ENCODE data around the gene NPHP4.

NPHP4 gene

DNA sequence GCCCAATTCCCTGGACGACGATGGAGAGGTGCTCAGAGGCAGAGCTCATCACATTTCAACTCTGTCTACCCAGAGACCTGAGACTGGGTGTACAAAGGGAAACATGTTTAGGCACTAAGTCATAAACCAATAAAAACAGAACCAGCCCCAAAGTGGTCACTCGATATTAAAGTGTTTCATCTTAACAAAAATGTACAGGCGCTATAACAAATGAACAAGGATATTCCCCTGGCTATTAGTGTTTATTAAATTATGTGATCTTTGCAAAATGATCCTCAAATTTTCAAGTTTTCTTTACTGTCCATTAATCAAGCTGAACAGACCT lies 43.6 kb downstream of the NPHP4 start:
- H3K36me3 Mint-ChIP-seq (ENCODE audit: low read depth): peaks cover 71% of the 10 kb centered on the region
- DNase-seq: no peak
- no peaks in the 10 kb centered on the region for H3K27me3 Mint-ChIP-seq (ENCODE audit: low read depth, poor library complexity)
- TF ChIP-seq, protein P1, sequence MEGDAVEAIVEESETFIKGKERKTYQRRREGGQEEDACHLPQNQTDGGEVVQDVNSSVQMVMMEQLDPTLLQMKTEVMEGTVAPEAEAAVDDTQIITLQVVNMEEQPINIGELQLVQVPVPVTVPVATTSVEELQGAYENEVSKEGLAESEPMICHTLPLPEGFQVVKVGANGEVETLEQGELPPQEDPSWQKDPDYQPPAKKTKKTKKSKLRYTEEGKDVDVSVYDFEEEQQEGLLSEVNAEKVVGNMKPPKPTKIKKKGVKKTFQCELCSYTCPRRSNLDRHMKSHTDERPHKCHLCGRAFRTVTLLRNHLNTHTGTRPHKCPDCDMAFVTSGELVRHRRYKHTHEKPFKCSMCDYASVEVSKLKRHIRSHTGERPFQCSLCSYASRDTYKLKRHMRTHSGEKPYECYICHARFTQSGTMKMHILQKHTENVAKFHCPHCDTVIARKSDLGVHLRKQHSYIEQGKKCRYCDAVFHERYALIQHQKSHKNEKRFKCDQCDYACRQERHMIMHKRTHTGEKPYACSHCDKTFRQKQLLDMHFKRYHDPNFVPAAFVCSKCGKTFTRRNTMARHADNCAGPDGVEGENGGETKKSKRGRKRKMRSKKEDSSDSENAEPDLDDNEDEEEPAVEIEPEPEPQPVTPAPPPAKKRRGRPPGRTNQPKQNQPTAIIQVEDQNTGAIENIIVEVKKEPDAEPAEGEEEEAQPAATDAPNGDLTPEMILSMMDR (IDR thresholded peaks at IDR 0.05): no peak
- no peak overlapping the region for H3K4me3 Mint-ChIP-seq
- H3K4me1 Mint-ChIP-seq: peaks cover 20% of the 10 kb centered on the region
- no peak overlapping the region for H3K27ac Mint-ChIP-seq
- no peaks in the 10 kb centered on the region for H3K9me3 Mint-ChIP-seq

DNA sequence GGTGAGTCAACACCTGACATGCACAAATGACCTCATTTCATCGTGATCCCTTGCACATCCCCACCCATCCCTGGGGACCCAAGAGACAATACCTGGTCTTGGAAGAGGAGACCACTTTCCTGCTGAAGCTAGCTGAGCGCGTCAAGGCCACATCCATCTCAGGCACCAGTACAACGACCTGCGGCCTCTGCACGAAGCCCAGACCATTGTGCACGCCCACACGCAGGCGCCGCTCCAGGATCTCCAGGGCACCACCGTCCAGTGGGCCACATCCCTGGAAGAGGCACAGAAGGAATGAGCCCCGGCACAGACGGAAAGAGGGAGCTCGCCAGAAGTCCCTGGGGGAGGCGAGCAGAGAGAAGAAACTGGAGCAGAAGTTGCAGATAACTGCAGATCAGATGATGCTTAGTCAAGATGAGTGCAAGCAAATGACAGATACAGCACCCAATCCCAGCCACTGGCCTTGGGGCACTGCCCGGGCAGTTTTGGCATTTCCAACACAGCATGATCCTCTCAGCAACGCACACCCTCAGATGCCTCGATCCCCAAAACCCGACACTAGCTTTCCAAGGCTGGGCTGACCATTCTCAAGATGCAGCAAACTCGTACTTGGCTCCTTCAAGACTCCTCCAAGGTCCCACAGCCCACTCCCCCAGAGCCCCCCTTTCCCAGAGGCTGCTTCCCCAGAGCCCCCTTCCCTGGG lies 44.1 kb downstream of the NPHP4 start:
- DNase-seq: no peak
- Mint-ChIP-seq H3K9me3 (no peaks in the 10 kb centered on the region), H3K27me3 (ENCODE audit: low read depth, poor library complexity) (no peaks in the 10 kb centered on the region), H3K4me3 (no peak overlapping the region), H3K4me1 (peaks cover 20% of the 10 kb centered on the region), H3K36me3 (ENCODE audit: low read depth) (peaks cover 71% of the 10 kb centered on the region), H3K27ac (peak overlapping the region; percentile 68)
- TF ChIP-seq, protein P1 (IDR thresholded peaks at IDR 0.05): no peak

- peaks cover 20% of the 10 kb centered on the region for H3K4me1 Mint-ChIP-seq
- TF ChIP-seq, protein P1 (IDR thresholded peaks at IDR 0.05): no peak
- H3K36me3 Mint-ChIP-seq (ENCODE audit: low read depth): peaks cover 71% of the 10 kb centered on the region
- H3K27me3 Mint-ChIP-seq (ENCODE audit: low read depth, poor library complexity): no peaks in the 10 kb centered on the region
- H3K27ac Mint-ChIP-seq: no peak overlapping the region
- no peak overlapping the region for H3K4me3 Mint-ChIP-seq
- no peaks in the 10 kb centered on the region for H3K9me3 Mint-ChIP-seq
- DNase-seq: no peak
Measured at GRCh38 chr1:5947071-5947821, 45.0 kb downstream of the NPHP4 start.

DNA sequence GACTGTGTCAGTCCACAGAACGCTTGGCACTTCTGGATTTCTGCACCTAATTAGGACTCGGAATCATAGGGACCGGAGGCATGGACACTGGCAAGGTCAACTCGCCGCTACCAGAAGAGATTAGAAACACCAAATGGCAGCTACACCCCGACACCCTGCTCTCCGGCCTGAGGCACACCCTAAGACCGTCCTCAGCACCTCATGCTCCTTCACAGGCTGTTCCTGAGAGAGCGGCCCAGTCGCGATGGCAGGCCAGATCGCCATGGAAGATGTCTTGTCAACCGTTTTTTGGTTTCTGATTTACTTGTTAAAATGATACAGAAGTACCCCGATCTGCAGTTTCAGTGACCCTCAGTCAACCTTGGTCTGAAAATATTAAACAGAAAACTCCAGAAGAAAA lies 46.8 kb downstream of the NPHP4 start:
- TF ChIP-seq, protein P1 (IDR thresholded peaks at IDR 0.05): no peak
- no peak overlapping the region for H3K4me3 Mint-ChIP-seq
- H3K4me1 Mint-ChIP-seq: peaks cover 20% of the 10 kb centered on the region
- no peak for DNase-seq
- peaks cover 11% of the 10 kb centered on the region for H3K9me3 Mint-ChIP-seq
- H3K27me3 Mint-ChIP-seq (ENCODE audit: low read depth, poor library complexity): peaks cover 4% of the 10 kb centered on the region
- H3K27ac Mint-ChIP-seq: no peak overlapping the region
- H3K36me3 Mint-ChIP-seq (ENCODE audit: low read depth): peaks cover 76% of the 10 kb centered on the region

GRCh38 chr1:5944843-5945167 lies 47.4 kb downstream of the NPHP4 start:
- H3K4me1 Mint-ChIP-seq: peaks cover 26% of the 10 kb centered on the region
- peaks cover 17% of the 10 kb centered on the region for H3K9me3 Mint-ChIP-seq
- no peak overlapping the region for H3K27ac Mint-ChIP-seq
- H3K36me3 Mint-ChIP-seq (ENCODE audit: low read depth): peaks cover 79% of the 10 kb centered on the region
- DNase-seq: no peak
- TF ChIP-seq, protein P1 (IDR thresholded peaks at IDR 0.05): no peak
- H3K27me3 Mint-ChIP-seq (ENCODE audit: low read depth, poor library complexity): peaks cover 4% of the 10 kb centered on the region
- no peak overlapping the region for H3K4me3 Mint-ChIP-seq
